Calu3 (cell line): Measurements from ENCODE around the gene EEF1B2. TPM values are rescaled to one million over a fixed set of nuclear protein-coding genes. Genes with fewer than 3 reads are reported as not detected.
"Not testable (repeated sequence)": the region's sequence is repeated elsewhere in the genome, so short reads cannot be mapped to it uniquely, and the experiment has no call there.

Source experiments
- BruUV-seq: library from RNA; stranded (reverse); fragments of 400-500 nt; replicated peaks from 2 replicates; lab custom pipeline; 2021; lab: Mats Ljungman, UMichigan
- CTCF ChIA-PET: fragments of 300-600 bp; sonication (Branson Sonifier 250); formaldehyde crosslinking; loops from one replicate; lab custom pipeline; 2022; ENCODE audit warnings: antibody characterized with exemption; lab: Charles Lee
- DNase-seq: peaks from one replicate; pipeline ENCODE4 v3.0.0; 2022
- H3K27ac Mint-ChIP-seq: one replicate; pipeline ENCODE4 v1.8.0; 2022; ENCODE audit warnings: mixed read lengths; ENCODE audit not compliant: unreplicated experiment
- H3K27me3 Mint-ChIP-seq: one replicate; pipeline ENCODE4 v1.8.0; 2022; ENCODE audit warnings: mixed read lengths; ENCODE audit not compliant: unreplicated experiment
- H3K36me3 Mint-ChIP-seq: one replicate; pipeline ENCODE4 v1.8.0; 2022; ENCODE audit warnings: mild to moderate bottlenecking, moderate library complexity, mixed read lengths; ENCODE audit not compliant: insufficient read depth, unreplicated experiment
- H3K4me1 Mint-ChIP-seq: one replicate; pipeline ENCODE4 v1.8.0; 2022; ENCODE audit warnings: mild to moderate bottlenecking, low read depth, mixed read lengths; ENCODE audit not compliant: unreplicated experiment
- H3K4me3 Mint-ChIP-seq: one replicate; pipeline ENCODE4 v1.8.0; 2022; ENCODE audit warnings: mild to moderate bottlenecking, low read depth, moderate library complexity, mixed read lengths; ENCODE audit not compliant: unreplicated experiment
- H3K9me3 Mint-ChIP-seq: one replicate; pipeline ENCODE4 v1.8.0; 2022; ENCODE audit warnings: low read depth, mixed read lengths; ENCODE audit not compliant: unreplicated experiment
- intact Hi-C: fragments of 100-400 bp; cut with micrococcal nuclease; formaldehyde crosslinking; loops from one replicate; pipeline ENCODE4 v1.10.0; 2022; ENCODE audit not compliant: unreplicated experiment
- total RNA-seq: library from RNA; stranded (reverse); gene quantifications from 2 replicates; pipeline ENCODE4 v1.2.3, GENCODE V29; 2022
- TF ChIP-seq, protein P1 (sequence below): fragments of 200-600 bp; IDR thresholded peaks from one replicate; pipeline ENCODE4 v1.8.0; 2022; ENCODE audit warnings: antibody characterized with exemption; ENCODE audit not compliant: unreplicated experiment

EEF1B2 gene
- total RNA-seq, 1 experiment from 2014 or later: 415 TPM

DNA sequence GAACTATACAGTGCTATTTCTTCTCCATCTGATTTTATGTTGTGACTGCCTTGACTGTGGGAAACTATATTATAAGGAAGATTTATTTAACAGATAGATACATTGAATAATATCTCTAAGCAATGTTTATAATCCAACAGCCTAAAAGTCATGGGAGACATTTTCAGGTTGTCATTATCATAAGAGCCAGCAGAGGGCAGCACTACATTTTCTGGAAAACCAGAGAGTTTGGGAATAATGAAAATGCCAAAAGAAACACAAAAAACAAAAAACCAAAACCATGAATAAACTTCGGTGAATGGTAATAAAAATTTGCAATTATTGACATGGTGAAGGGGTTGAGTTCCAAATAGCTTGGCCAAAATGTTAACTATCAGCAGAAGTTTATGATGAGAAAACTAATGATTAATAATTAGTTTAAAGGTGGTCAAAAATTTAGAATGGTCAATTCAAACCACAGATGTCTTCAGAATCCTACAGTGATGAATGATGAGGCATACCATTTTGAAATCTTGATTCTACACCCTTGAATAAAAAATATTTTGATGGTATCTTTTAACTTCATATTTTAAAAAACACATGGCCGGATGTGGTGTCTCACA is 4.7 kb downstream of the EEF1B2 start:
- no peak overlapping the region for H3K27ac Mint-ChIP-seq
- no peaks in the 10 kb centered on the region for H3K27me3 Mint-ChIP-seq
- H3K9me3 Mint-ChIP-seq: peaks cover 3% of the 10 kb centered on the region
- intact Hi-C loops: loop anchor here (2.0 to 10.0 kb wide), 2 partner anchors 96 to 390 kb away; no protein-coding TSS in a partner anchor
- CTCF ChIA-PET: no interaction called here
- no peak overlapping the region for H3K4me3 Mint-ChIP-seq
- peaks cover 55% of the 10 kb centered on the region for H3K36me3 Mint-ChIP-seq
- peak; percentile 50 for DNase-seq
- peaks cover 20% of the 10 kb centered on the region for H3K4me1 Mint-ChIP-seq
- TF ChIP-seq, protein P1, sequence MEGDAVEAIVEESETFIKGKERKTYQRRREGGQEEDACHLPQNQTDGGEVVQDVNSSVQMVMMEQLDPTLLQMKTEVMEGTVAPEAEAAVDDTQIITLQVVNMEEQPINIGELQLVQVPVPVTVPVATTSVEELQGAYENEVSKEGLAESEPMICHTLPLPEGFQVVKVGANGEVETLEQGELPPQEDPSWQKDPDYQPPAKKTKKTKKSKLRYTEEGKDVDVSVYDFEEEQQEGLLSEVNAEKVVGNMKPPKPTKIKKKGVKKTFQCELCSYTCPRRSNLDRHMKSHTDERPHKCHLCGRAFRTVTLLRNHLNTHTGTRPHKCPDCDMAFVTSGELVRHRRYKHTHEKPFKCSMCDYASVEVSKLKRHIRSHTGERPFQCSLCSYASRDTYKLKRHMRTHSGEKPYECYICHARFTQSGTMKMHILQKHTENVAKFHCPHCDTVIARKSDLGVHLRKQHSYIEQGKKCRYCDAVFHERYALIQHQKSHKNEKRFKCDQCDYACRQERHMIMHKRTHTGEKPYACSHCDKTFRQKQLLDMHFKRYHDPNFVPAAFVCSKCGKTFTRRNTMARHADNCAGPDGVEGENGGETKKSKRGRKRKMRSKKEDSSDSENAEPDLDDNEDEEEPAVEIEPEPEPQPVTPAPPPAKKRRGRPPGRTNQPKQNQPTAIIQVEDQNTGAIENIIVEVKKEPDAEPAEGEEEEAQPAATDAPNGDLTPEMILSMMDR: peak; percentile 67
- BruUV-seq: no TSS peak

DNA sequence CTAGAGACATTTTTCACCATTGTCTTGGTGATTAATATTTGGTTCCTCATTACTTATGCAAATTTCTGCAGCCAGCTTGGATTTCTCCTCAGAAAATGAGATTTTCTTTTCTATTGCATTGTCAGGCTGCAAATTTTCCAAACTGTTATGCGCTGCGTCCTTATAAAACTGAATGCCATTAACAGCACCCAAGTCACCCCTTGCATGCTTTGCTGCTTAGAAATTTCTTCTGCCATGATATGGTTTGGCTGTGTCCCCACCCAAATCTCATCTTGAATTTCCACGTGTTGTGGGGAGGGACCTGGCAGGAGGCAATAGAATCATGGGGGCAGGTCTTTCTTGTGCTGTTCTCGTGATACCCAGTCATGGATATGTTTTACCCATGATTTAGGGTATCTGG is 8.5 kb downstream of the EEF1B2 start:
- BruUV-seq, H3K27me3 Mint-ChIP-seq, H3K4me3 Mint-ChIP-seq, DNase-seq, CTCF ChIA-PET, H3K9me3 Mint-ChIP-seq, H3K4me1 Mint-ChIP-seq, H3K27ac Mint-ChIP-seq: not testable (repeated sequence)
- H3K36me3 Mint-ChIP-seq: peaks cover 16% of the 10 kb centered on the region
- intact Hi-C loops: loop anchor here (10.0 kb wide), 1 partner anchor 387 kb away; no protein-coding TSS in a partner anchor

DNA sequence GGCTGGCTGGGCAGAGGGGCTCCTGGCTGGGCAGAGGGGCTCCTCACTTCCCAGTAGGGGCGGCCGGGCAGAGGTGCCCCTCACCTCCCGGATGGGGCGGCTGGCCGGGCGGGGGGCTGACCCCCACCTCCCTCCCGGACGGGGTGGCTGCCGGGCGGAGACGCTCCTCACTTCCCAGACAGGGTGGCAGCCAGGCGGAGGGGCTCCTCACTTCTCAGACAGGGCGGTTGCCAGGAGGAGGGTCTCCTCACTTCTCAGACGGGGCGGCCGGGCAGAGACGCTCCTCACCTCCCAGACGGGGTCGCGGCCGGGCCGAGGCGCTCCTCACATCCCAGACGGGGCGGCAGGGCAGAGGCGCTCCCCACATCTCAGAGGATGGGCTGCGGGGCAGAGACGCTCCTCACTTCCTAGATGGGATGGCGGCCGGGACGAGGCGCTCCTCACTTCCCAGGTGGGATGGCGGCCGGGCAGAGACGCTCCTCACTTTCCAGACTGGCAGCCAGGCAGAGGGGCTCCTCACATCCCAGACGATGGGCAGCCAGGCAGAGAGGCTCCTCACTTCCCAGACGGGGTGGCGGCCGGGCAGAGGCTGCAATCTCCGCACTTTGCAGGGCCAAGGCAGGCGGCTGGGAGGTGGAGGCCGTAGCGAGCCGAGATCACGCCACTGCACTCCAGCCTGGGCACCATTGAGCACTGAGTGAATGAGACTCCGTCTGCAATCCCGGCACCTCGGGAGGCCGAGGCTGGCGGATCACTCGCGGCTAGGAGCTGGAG is 12.1 kb downstream of the EEF1B2 start:
- H3K36me3 Mint-ChIP-seq, H3K27ac Mint-ChIP-seq, H3K4me1 Mint-ChIP-seq, H3K27me3 Mint-ChIP-seq, H3K9me3 Mint-ChIP-seq, H3K4me3 Mint-ChIP-seq, DNase-seq, CTCF ChIA-PET, intact Hi-C loops, BruUV-seq: not testable (repeated sequence)

DNA sequence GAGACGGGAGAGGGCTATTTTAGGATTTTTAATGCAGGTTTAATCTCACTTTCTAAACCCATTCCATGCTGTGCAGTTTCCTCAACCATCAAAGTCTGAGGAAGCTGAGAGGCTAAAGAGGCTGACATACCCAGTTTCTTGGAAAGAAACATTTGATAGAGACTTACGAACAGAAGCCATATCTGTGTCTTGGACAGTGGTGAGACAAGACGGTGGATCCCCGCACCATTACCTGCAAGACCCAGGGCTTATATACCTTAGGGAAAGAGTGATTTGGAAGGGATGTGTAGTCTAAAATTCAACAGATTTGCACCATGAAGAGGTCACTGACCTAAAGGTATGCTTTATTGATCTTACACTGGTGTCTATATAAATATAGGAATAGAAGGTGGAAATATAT is 13.5 kb downstream of the EEF1B2 start:
- CTCF ChIA-PET: no interaction called here
- H3K4me3 Mint-ChIP-seq: no peak overlapping the region
- no peaks in the 10 kb centered on the region for H3K4me1 Mint-ChIP-seq
- H3K36me3 Mint-ChIP-seq: no peaks in the 10 kb centered on the region
- intact Hi-C loops: no loop called here
- no peaks in the 10 kb centered on the region for H3K27me3 Mint-ChIP-seq
- no TSS peak for BruUV-seq
- TF ChIP-seq, protein P1: no peak
- no peak overlapping the region for H3K27ac Mint-ChIP-seq
- DNase-seq: no peak
- no peaks in the 10 kb centered on the region for H3K9me3 Mint-ChIP-seq

- no peak overlapping the region for H3K27ac Mint-ChIP-seq
- no peaks in the 10 kb centered on the region for H3K27me3 Mint-ChIP-seq
- TF ChIP-seq, protein P1: no peak
- no peaks in the 10 kb centered on the region for H3K9me3 Mint-ChIP-seq
- intact Hi-C loops: no loop called here
- no peak overlapping the region for H3K4me3 Mint-ChIP-seq
- no peak for DNase-seq
- BruUV-seq: no TSS peak
- CTCF ChIA-PET: interaction anchor here (0.5 kb wide), 1 partner anchor 43 kb away, joined by 3 read pairs; no protein-coding TSS in a partner anchor
- H3K4me1 Mint-ChIP-seq: no peaks in the 10 kb centered on the region
- no peaks in the 10 kb centered on the region for H3K36me3 Mint-ChIP-seq
Observed at GRCh38 chr2:206176121-206176520, 16.4 kb downstream of the EEF1B2 start.
